GM23338 (cell line): Measurements from ENCODE around the gene NCDN.

Experiments
- CREB1 ChIP-seq: fragments of 250-450 bp; sonication (Bioruptor Pico); IDR thresholded peaks from 2 replicates; pipeline ENCODE4 v1.5.0; 2020; ENCODE audit warnings: low read depth, mild to moderate bottlenecking, moderate library complexity
- TF ChIP-seq, protein P1 (sequence below), 2 experiments: fragments of 200-600 bp in 1 of 2; sonication (generic) in 1 of 2; conservative IDR thresholded peaks; 2 replicates each; pipeline versions ENCODE4 v1.5.1 to v1.6.1; 2016 to 2017; ENCODE audit warnings: antibody characterized with exemption in 2 of 2, low read depth in 2 of 2, mild to moderate bottlenecking in 2 of 2, moderate library complexity in 1 of 2

- TF ChIP-seq CREB1 (CRISPR knock-in tag) = no peak
- TF ChIP-seq, protein P1, sequence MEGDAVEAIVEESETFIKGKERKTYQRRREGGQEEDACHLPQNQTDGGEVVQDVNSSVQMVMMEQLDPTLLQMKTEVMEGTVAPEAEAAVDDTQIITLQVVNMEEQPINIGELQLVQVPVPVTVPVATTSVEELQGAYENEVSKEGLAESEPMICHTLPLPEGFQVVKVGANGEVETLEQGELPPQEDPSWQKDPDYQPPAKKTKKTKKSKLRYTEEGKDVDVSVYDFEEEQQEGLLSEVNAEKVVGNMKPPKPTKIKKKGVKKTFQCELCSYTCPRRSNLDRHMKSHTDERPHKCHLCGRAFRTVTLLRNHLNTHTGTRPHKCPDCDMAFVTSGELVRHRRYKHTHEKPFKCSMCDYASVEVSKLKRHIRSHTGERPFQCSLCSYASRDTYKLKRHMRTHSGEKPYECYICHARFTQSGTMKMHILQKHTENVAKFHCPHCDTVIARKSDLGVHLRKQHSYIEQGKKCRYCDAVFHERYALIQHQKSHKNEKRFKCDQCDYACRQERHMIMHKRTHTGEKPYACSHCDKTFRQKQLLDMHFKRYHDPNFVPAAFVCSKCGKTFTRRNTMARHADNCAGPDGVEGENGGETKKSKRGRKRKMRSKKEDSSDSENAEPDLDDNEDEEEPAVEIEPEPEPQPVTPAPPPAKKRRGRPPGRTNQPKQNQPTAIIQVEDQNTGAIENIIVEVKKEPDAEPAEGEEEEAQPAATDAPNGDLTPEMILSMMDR (conservative IDR thresholded peaks at IDR 0.05; ENCODE audit: low read depth in 2 of 2) = no peak
Observed at GRCh38 chr1:35511305-35511704, 46.3 kb upstream of the NCDN start.
